Measurements from ENCODE around the gene MYL12A.

Gene MYL12A

DNA sequence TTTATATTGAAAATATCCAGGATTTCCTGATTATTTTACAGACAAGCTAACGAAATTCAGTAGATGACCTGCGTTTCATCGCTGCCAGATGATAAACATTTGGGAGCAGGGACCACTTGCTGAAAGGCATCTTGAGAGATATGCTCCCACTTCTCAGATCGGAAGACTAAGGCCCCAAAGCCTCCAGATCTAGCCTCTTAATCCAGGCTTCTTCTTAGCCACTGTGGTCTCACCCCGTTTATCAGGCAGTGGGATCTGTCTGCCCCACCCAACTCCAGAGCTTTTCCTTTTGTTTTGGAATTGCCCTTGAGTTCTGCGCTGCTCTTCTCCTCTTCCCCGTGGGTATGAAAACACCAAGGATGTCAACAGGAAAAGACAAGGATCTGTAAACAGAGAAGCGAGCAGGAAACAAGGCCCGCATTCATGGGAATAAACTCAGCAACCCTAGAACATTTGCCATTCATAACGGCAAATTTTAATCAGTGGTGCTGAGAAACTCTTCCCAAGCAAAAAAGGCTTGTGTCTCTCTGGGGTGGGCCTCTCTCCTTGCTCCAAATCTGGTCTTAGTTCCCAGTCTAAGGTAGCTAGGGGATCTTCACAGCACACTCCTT, 35.8 kb downstream of the MYL12A start:
- DNase-seq (ENCODE audit: low read depth), result no peak
- no peak overlapping the region for H3K4me3 ChIP-seq (ENCODE audit: low read depth, low read length)
- TF ChIP-seq, protein P1, sequence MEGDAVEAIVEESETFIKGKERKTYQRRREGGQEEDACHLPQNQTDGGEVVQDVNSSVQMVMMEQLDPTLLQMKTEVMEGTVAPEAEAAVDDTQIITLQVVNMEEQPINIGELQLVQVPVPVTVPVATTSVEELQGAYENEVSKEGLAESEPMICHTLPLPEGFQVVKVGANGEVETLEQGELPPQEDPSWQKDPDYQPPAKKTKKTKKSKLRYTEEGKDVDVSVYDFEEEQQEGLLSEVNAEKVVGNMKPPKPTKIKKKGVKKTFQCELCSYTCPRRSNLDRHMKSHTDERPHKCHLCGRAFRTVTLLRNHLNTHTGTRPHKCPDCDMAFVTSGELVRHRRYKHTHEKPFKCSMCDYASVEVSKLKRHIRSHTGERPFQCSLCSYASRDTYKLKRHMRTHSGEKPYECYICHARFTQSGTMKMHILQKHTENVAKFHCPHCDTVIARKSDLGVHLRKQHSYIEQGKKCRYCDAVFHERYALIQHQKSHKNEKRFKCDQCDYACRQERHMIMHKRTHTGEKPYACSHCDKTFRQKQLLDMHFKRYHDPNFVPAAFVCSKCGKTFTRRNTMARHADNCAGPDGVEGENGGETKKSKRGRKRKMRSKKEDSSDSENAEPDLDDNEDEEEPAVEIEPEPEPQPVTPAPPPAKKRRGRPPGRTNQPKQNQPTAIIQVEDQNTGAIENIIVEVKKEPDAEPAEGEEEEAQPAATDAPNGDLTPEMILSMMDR (IDR thresholded peaks at IDR 0.05; ENCODE audit: low read depth, low read length, missing control alignments), result no peak
- in situ Hi-C loops (cut with HindIII; ENCODE audit: low sequenced_read_pairs), result loop anchor here (5.0 kb wide), 1 partner anchor 384 kb away; no protein-coding TSS in a partner anchor

DNA sequence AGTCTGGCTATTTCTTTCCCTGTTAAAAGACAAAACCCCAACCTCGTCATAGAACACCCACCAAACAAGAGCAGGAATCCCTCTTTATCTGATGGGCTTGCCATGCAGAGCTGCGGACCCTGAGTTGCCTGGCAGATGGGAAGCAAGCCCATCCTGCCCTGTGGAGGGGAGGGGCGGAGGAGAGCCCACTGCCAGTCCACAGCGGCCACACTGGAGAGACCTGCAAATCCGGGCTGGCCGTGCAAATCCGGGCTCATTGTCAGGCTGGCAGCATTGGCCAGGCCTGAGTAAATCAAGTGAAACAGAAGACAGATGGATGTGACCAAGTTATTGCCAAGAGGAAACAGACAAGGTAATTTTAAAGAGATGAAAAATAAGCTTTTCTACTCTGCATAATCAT, 36.3 kb downstream of the MYL12A start:
- no peak overlapping the region for H3K4me3 ChIP-seq (ENCODE audit: low read depth, low read length)
- in situ Hi-C loops (cut with HindIII; ENCODE audit: low sequenced_read_pairs), result loop anchor here (5.0 kb wide), 1 partner anchor 383 kb away; no protein-coding TSS in a partner anchor
- TF ChIP-seq, protein P1 (IDR thresholded peaks at IDR 0.05; ENCODE audit: low read depth, low read length, missing control alignments), result no peak
- DNase-seq (ENCODE audit: low read depth), result no peak

DNA sequence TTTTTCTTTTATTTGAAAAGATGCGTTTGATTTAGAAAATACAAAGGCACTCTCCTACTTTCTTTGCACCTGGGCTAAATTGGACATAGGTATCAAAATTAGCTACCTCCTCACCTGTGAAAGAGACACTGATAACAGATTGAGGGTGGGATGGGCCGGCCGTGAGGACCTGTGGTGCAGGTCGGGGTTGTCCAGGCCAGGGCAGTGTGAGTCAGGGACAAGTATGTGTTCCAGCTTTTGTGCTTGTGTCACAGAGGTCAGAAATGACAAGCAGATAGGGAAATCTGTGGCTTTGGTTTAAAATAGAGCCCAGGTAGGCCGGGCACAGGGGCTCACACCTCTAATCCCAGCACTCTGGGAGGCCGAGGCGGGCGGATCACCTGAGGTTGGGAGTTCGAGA, 36.9 kb downstream of the MYL12A start:
- TF ChIP-seq, protein P1 (IDR thresholded peaks at IDR 0.05; ENCODE audit: low read depth, low read length, missing control alignments), result no peak
- no peak overlapping the region for H3K4me3 ChIP-seq (ENCODE audit: low read depth, low read length)
- in situ Hi-C loops (cut with HindIII; ENCODE audit: low sequenced_read_pairs), result loop anchor here (5.0 kb wide), 1 partner anchor 383 kb away; no protein-coding TSS in a partner anchor
- DNase-seq (ENCODE audit: low read depth), result no peak

DNA sequence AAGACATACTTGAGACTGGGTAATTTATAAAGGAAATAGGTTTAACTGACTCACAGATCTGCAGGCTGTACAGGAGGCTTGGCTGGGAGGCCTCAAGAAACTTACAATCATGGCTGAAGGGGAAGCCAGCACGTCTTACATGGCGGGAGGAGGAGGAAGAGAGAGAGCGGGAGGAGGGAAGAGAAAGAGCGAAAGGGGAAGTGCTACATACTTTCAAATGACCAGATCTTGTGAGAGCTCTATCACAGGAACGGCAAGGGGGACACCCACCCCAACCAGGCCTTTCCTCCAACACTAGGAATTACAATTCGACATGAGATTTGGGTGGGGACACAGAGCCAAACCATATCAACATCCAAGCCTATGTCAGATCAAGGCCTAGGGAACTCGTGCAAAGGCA, 38.6 kb downstream of the MYL12A start:
- no peak overlapping the region for H3K4me3 ChIP-seq (ENCODE audit: low read depth, low read length)
- in situ Hi-C loops (cut with HindIII; ENCODE audit: low sequenced_read_pairs), result no loop called here
- TF ChIP-seq, protein P1 (IDR thresholded peaks at IDR 0.05; ENCODE audit: low read depth, low read length, missing control alignments), result no peak
- no peak for DNase-seq (ENCODE audit: low read depth)

DNA sequence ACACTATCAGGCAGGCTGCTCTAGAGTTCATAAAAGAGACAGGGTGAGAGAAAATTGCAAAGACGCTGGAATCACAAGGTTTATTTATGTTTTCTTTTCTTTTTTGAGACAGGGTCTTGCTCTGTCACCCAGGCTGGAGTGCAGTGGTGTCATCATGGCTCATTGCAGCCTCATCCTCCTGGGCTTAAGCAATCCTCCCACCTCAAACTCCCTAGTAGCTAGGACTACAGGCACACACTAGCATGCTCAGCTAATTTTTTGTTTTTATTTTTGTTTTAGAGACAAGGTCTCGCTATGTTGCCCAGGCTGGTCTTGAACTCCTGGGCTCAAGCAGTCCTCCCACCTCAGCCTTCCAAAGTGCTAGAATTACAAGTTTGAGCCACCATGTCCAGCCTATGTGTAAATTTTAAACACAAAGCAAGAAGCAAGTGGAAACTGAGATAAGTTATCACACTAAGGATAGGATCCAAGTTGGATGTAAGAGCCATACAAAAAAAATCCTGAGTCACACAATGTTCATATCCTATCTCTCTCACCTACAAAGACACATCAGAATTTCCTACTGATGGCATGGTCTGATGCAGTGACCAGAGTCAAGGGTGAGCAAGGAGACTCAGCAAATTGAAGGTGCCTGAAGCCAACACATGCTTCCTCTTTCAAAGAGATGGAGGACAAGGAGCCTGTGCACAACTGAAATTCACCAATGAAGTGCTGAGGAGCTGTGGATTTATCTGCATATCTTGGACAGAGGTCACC, 45.8 kb downstream of the MYL12A start:
- DNase-seq (ENCODE audit: low read depth), result no peak
- TF ChIP-seq, protein P1 (IDR thresholded peaks at IDR 0.05; ENCODE audit: low read depth, low read length, missing control alignments), result no peak
- in situ Hi-C loops (cut with HindIII; ENCODE audit: low sequenced_read_pairs), result loop anchor here (10.0 kb wide), 1 partner anchor 291 kb away; no protein-coding TSS in a partner anchor
- no peak overlapping the region for H3K4me3 ChIP-seq (ENCODE audit: low read depth, low read length)

DNA sequence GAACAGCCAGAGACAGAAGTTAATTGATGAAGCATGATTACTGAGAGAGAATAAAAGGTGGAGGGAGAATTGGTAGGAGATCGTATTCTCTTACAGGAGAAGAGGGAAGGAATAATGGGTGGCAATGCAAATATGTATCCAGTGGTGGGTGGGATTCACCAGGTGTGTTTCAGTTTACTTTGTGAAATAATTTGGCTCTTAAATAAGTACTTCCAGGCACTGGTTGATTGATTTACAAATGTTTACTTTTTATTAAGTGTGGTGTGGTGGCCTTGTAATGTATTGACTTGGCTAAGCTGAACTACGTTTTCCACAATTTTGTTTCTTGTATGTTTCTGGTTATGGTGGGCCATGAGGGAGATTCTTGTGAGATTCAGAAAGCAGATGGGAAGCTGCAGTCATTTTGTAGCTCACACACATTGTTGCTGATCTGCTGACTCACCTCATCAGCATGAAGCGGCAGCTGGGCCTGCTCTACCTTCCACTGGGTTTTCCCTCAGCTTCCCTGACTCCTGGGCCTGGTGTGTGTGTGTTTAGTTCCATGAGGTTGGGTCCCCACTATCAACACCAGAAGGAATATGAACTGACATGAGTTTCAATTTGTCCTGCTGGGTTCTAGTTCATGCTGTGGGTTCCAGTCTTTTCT, 47.0 kb downstream of the MYL12A start:
- in situ Hi-C loops (cut with HindIII; ENCODE audit: low sequenced_read_pairs), result loop anchor here (10.0 kb wide), 1 partner anchor 290 kb away; no protein-coding TSS in a partner anchor
- no peak overlapping the region for H3K4me3 ChIP-seq (ENCODE audit: low read depth, low read length)
- TF ChIP-seq, protein P1 (IDR thresholded peaks at IDR 0.05; ENCODE audit: low read depth, low read length, missing control alignments), result no peak
- DNase-seq (ENCODE audit: low read depth), result no peak
